Spinal cord (tissue), 10 donors: ENCODE data around the gene FAM153A. TPM values are rescaled to one million over a fixed set of nuclear protein-coding genes. Genes with fewer than 3 reads are reported as not detected.
"Not testable (repeated sequence)": the region's sequence is repeated elsewhere in the genome, so short reads cannot be mapped to it uniquely, and the experiment has no call there.

Experiments
- DNase-seq, 6 donors: peaks; one replicate each; pipeline versions ENCODE4 v3.0.0 to v3.0.0-alpha.2; 2013 to 2015; ENCODE audit warnings: low spot score in 6 of 6, low read depth in 4 of 6
- H3K27ac ChIP-seq: one replicate; pipeline ENCODE4 v1.5.1; 2013; ENCODE audit warnings: low read depth, low read length, control low read depth
- H3K27me3 ChIP-seq: one replicate; pipeline ENCODE4 v1.6.1; 2013; ENCODE audit warnings: low read length; ENCODE audit not compliant: control insufficient read depth, insufficient read depth
- H3K36me3 ChIP-seq: one replicate; pipeline ENCODE4 v1.6.1; 2013; ENCODE audit warnings: low read length; ENCODE audit not compliant: control insufficient read depth, insufficient read depth
- H3K4me1 ChIP-seq: one replicate; pipeline ENCODE4 v1.6.1; 2013; ENCODE audit warnings: low read length; ENCODE audit not compliant: control insufficient read depth, insufficient read depth
- H3K4me3 ChIP-seq: one replicate; pipeline ENCODE4 v1.5.1; 2013; ENCODE audit warnings: low read depth, low read length, control low read depth
- H3K9me3 ChIP-seq: one replicate; pipeline ENCODE4 v1.6.1; 2013; ENCODE audit warnings: low read length; ENCODE audit not compliant: control insufficient read depth, insufficient read depth
- WGBS: methylation state at CpG from one replicate; pipeline ENCODE4 v1.1.5; 2013; ENCODE audit warnings: missing lambda C conversion rate; ENCODE audit not compliant: insufficient coverage; 5-methylcytosine and 5-hydroxymethylcytosine counted together
- long read RNA-seq, 4 donors: transcript quantifications; one replicate each; lab custom pipeline, GENCODE V29; 2026
- polyA plus RNA-seq, 2 donors: library from polyadenylated mRNA; unstranded; fragments of 120-200 nt; gene quantifications; one replicate each; pipeline ENCODE4 v1.2.1, GENCODE V29; 2013; ENCODE audit not compliant: insufficient read length in 2 of 2
- total RNA-seq, 2 donors: library from RNA; depleted of rRNA in 1 of 2; stranded (reverse); fragments of 120-200 nt in 1 of 2; fragments of >200 nt in 1 of 2; gene quantifications; one replicate each; pipeline versions ENCODE4 v1.2.3 to v1.2.4, GENCODE V29; 2013 to 2014
- donor health status: healthy.

Gene FAM153A
- total RNA-seq (1 to 10 TPM; 5.7 to 5.8 TPM), polyA plus RNA-seq (1 to 10 TPM; 1.8 to 8.6 TPM)
- long read RNA-seq, donor 1: 0 reads
- long read RNA-seq, donor 2: 0 reads
- long read RNA-seq, donor 3: 0 reads
- long read RNA-seq, donor 4: 0 reads

DNA sequence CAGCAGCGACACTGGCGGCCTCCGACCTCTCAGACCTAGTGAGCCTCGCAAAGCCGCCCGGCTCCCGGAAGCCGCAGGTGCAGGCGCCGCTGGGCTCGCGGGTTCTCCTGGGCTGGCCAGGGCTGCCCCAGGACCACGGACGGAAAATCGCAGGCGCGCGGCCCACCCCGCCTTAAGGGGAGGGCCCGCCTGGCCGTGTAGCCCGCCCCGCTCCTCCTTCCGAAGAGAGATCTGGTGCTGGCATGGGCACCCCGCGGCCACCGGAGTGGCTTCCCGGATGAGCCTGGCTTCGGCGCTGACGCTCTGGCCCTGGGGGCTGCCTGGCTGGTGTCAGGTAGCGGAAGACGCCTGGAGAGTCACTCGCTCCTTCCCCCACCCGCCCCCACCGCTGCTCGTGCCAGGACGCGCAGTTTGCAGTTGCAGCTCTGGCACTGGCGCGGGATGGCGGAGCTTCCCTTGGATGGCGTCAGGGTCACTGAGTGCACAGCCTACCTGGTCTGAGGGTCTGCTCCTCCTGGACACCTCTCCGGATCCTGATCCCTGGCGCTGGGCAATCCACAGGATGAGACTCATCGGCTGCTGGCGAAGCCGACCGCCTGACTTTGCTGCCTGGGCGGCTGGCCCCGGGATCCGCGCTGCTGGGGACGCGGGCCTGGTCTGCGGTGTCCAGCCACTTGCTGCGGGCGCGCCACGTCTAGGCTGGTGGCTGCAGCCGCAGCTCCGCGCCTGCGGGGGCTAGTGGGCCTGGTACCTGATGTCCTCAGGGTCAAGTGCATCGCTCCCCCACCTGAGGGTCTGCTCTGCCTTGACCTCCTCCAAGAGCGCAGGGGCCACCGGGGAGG is at the start of gene FAM153A:
Gene FAM153A, minus strand, starts transcription at position 108 of the 842 bp plus-strand sequence.
- not testable (repeated sequence) for H3K36me3 ChIP-seq, H3K9me3 ChIP-seq, DNase-seq, H3K27me3 ChIP-seq, H3K27ac ChIP-seq, H3K4me1 ChIP-seq, H3K4me3 ChIP-seq
- no CpG with 5 or more reads among the region's 67 CpGs for WGBS

DNA sequence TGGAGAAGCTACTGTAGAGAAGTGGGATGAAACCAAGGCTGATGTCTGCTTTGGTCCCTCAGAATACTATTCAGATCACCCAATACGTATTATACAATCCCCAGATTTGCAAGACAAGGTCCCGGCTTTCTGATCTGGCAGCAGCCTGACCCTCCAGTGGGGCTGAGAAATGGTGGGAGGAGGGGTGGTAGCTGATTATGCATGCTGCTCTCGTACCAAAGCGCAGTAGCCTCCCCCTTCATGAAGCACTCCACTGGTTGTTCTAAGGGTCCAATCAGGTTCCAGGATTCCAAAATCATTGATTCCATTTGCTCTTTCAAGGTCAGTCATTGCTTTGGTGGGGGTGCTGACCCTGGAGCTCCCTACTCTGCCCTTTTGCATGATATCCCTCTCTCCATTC is 49.6 kb upstream of the FAM153A start:
- WGBS: no CpG with 5 or more reads among the region's 4 CpGs
- not testable (repeated sequence) for H3K4me3 ChIP-seq, H3K4me1 ChIP-seq, H3K27me3 ChIP-seq, H3K27ac ChIP-seq, DNase-seq, H3K36me3 ChIP-seq, H3K9me3 ChIP-seq

DNA sequence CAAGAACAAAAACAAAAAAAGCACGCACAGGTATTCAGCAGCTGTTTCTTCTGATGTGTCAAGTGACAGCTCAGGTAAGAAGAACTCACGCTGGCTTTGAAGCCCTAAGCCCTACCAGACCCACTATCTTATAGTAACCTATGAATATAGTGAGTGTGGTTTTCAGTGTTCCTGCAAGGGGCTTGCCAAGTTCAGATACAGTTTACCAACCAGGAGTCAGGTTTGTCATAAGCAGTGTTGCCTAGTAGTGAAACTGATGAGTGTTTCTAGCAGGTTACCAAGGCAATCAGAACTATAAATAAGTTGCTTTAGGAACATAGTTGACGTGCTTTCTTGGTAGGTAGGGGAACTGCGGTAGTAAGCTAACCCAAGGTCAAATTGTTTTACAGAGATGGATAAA is 43.4 kb upstream of the FAM153A start:
- H3K36me3 ChIP-seq, H3K4me1 ChIP-seq, H3K27ac ChIP-seq, DNase-seq, H3K9me3 ChIP-seq, H3K4me3 ChIP-seq, H3K27me3 ChIP-seq: not testable (repeated sequence)
- no CpG with 5 or more reads among the region's 4 CpGs for WGBS

DNA sequence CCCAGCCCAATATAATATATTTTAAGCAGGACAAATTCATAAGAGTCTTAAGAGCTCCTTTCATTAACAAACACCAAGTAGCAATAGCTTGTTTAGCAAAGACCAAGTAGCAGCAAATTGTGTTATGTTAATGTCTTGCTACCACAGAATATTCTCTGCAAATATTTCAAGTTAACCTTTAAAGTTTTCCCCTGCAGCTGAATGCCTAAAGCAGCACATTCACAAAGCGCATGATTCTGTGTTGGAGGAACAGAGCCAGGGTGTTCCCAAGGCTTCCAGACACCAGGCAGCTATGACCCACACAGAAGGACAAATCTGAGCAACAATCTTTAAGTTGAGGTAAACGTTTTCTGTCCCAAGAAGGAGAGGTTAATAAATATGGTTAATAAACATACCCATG is 42.1 kb upstream of the FAM153A start:
- H3K36me3 ChIP-seq, H3K4me1 ChIP-seq: not testable (repeated sequence)

DNA sequence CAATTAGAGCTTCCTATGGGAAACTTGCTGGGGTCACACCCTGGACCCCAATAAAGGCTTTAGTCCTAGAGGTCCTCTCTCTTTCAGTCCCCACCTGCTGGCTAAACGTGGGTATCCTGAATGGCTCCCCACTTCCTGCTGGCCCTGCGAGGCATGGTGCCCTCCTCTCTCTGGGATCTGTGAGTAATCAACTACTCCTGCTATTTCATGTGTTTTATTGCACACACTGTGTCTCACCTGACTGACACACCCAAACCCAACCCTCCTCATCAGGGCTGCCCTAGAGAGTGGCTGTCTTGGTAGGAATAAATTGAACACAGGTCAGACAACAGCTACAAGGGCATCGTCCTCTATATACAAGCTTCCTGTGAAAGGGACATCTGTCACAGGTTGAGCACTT is 39.8 kb upstream of the FAM153A start:
- DNase-seq, H3K4me1 ChIP-seq, H3K27me3 ChIP-seq, H3K27ac ChIP-seq, H3K4me3 ChIP-seq, H3K9me3 ChIP-seq, H3K36me3 ChIP-seq: not testable (repeated sequence)
- WGBS: no CpG with 5 or more reads among the region's 3 CpGs

More for the DNA sequence above, 42.1 kb upstream of the FAM153A start:
- not testable (repeated sequence) for H3K4me3 ChIP-seq, H3K9me3 ChIP-seq, DNase-seq, H3K27me3 ChIP-seq, H3K27ac ChIP-seq
- WGBS: no CpG with 5 or more reads among the region's 2 CpGs

DNA sequence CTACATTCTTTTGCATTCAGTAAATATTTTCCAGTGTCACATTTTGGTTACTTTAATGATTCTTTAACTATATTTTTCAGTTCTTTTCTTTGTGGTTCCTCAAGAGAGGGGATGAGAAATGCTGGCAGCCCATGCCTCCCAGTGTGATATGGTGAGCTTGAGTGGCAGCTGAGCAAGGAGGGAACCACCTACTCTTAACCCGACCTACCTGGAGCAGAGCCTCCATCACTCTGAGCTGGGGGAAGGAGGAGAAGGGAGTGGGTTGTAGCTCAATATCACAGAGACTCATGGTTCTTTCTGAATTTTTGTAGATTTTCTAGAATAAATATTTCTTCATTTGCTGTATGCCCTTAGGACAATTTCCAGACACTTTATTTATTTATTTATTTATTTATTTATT is 37.0 kb upstream of the FAM153A start:
- not testable (repeated sequence) for H3K27ac ChIP-seq, H3K4me1 ChIP-seq, H3K27me3 ChIP-seq, H3K36me3 ChIP-seq, H3K4me3 ChIP-seq, H3K9me3 ChIP-seq, DNase-seq
- WGBS: no CpG with 5 or more reads among the region's 1 CpG

DNA sequence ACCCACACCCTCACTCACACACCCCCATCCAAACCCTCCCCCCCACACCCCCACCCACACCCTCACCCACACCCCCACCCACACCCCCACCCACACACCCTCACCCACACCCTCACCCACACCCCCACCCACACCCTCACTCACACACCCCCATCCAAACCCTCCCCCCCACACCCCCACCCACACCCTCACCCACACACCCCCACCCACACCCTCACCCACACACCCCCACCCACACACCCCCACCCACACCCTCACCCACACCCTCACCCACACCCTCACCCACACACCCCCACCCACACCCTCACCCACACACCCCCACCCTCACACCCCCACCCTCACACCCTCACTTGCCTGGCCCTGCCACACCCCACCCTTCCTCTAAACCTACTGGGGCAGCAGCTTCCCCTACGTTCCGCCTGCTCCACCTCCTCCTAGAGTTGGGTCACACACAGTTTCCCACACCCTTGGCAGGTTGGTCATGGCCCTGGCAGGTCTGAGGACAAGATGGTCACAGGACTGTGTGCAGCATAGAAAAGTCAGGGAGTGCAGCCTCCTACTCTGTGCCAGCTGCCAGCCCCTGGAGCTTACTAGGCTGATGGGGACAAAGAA is 30.2 kb upstream of the FAM153A start:
- WGBS: no CpG with 5 or more reads among the region's 2 CpGs
- H3K36me3 ChIP-seq, H3K27ac ChIP-seq, DNase-seq, H3K4me1 ChIP-seq, H3K9me3 ChIP-seq, H3K27me3 ChIP-seq, H3K4me3 ChIP-seq: not testable (repeated sequence)

DNA sequence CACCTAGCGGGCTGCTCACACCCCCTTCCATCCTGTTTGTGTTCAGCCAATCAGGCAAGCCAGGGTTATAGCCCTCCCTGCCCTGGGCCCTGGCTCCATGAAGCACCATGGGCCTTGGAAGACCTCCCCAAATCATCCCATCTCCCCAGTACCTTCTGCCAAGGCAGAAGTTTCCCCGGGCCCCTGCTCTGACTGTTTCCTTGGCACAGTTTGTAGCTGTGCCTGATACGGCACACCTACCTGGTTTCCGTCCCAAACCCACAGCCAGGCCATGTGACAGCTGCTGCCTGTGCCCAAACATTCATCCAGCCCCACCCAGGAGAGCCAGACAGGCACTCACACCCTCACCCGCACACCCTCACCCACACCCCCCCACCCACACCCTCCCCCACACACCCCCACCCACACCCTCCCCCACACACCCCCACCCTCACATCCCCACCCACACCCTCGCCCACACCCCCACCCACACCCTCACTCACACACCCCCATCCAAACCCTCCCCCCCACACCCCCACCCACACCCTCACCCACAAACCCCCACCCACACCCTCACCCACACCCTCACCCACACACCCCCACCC is 29.6 kb upstream of the FAM153A start:
- not testable (repeated sequence) for H3K27me3 ChIP-seq, H3K9me3 ChIP-seq, H3K4me3 ChIP-seq, H3K27ac ChIP-seq, H3K36me3 ChIP-seq, DNase-seq, H3K4me1 ChIP-seq
- WGBS: no CpG with 5 or more reads among the region's 6 CpGs

DNA sequence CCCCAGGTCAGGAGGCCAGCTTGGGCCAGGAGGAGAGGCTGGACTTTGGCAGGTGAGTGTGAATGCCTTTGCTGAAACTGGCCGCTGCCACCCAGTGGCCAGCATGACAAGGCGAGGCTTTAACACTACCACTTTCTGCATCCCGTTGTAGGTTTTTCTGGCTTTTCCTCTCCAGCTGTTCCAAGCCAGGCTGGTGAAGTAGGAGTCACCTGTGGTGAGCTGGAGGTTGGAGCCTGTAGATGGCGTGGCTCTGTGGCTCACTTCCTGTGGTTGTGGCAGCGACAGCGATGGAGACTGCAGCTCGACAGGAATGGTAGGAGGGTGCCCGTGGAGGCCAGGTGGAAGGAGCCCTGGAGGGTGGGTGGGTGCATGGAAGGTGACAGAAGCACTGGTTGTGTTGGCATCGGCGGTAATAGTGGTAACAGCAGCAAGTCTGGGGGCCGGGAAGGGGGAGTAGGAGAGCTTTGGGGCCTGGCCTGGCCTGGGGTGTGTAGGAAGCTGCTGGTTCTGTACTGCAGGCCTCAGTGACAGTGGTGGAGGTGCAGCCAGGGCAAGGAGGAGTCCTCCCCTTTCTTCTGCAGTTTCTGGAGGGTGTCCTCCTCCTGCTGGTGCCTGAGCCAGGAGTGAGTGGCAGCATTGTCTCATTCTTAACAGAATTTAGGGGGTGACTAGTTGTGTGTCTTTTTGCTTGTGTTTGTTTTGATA is 26.7 kb upstream of the FAM153A start:
- not testable (repeated sequence) for H3K4me1 ChIP-seq, H3K9me3 ChIP-seq, H3K36me3 ChIP-seq, DNase-seq, H3K4me3 ChIP-seq, H3K27ac ChIP-seq, H3K27me3 ChIP-seq
- no CpG with 5 or more reads among the region's 11 CpGs for WGBS
